Amniotic stem cell (primary cell): ENCODE results near the gene BANK1.

ENCODE experiments used
- DNase-seq: peaks from one replicate; lab custom pipeline; 2025; lab: John Stamatoyannopoulos, UW

The BANK1 gene

GRCh38 chr4:101790521-101791181 lies at the start of gene BANK1:
Gene BANK1 (plus strand): TSS chr4:101790730. CDS start chr4:101790881, 151 bp downstream.
- no peak for DNase-seq

- peak; percentile 10 for DNase-seq
These were observed 36.8 kb upstream of the BANK1 start for GRCh38 chr4:101753721-101754120.

- DNase-seq: no peak
These were observed 34.3 kb upstream of the BANK1 start for GRCh38 chr4:101756181-101756580.

- DNase-seq: no peak
These were observed 29.1 kb upstream of the BANK1 start for GRCh38 chr4:101761405-101761804.

GRCh38 chr4:101762025-101762424 lies 28.5 kb upstream of the BANK1 start:
- DNase-seq: no peak

- no peak for DNase-seq
These were observed 28.0 kb upstream of the BANK1 start for GRCh38 chr4:101762534-101762933.

- no peak for DNase-seq
These were observed 27.0 kb upstream of the BANK1 start for GRCh38 chr4:101763576-101763975.

GRCh38 chr4:101774807-101775206 lies 15.7 kb upstream of the BANK1 start:
- peak; percentile 63 for DNase-seq

- no peak for DNase-seq
These were observed 13.1 kb upstream of the BANK1 start for GRCh38 chr4:101777431-101777830.

GRCh38 chr4:101780284-101780683 lies 10.2 kb upstream of the BANK1 start:
- DNase-seq: no peak

GRCh38 chr4:101782546-101782945 lies 8.0 kb upstream of the BANK1 start:
- no peak for DNase-seq

GRCh38 chr4:101784957-101785356 lies 5.6 kb upstream of the BANK1 start:
- no peak for DNase-seq

GRCh38 chr4:101785486-101785885 lies 5.0 kb upstream of the BANK1 start:
- DNase-seq: no peak

- no peak for DNase-seq
These were observed 2.7 kb upstream of the BANK1 start for GRCh38 chr4:101787701-101788316.

- no peak for DNase-seq
These were observed 640 bp downstream of the BANK1 start for GRCh38 chr4:101791182-101791558.

GRCh38 chr4:101792056-101792590 lies 1.6 kb downstream of the BANK1 start:
- no peak for DNase-seq

- no peak for DNase-seq
These were observed 2.9 kb downstream of the BANK1 start for GRCh38 chr4:101793397-101793796.

GRCh38 chr4:101794806-101795205 lies 4.3 kb downstream of the BANK1 start:
- DNase-seq: no peak

GRCh38 chr4:101795704-101796103 lies 5.2 kb downstream of the BANK1 start:
- no peak for DNase-seq

- no peak for DNase-seq
These were observed 11.4 kb downstream of the BANK1 start for GRCh38 chr4:101801958-101802357.

- no peak for DNase-seq
These were observed 16.4 kb downstream of the BANK1 start for GRCh38 chr4:101806914-101807313.

GRCh38 chr4:101807351-101807750 lies 16.8 kb downstream of the BANK1 start:
- DNase-seq: no peak

- no peak for DNase-seq
These were observed 23.1 kb downstream of the BANK1 start for GRCh38 chr4:101813604-101814003.

- DNase-seq: peak; percentile 2
These were observed 27.8 kb downstream of the BANK1 start for GRCh38 chr4:101818362-101818761.
